ENCODE results near the gene IP6K3. TPM values are rescaled to one million over a fixed set of nuclear protein-coding genes. Genes with fewer than 3 reads are reported as not detected.

IP6K3 gene
- polyA plus RNA-seq, 3 donors = not detected

DNA sequence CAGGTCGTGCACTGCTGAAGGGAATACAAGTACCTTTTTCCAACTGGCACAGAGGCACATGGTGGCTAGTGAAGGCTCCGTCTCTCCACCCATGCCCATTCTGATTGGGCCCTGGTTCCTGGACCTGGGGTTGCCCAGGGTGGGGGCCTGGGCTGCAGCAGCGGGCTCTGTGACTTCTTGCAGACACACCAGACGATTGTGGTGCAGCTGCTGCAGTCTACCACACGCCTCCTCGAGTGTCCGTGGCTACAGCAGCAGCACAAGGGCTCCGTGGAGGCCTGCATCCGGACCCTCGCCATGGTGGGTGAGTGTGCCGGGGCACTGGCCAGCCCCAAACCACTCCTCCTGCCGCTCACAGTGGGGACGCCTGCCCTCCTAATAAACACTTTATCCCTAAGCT is 64.4 kb downstream of the IP6K3 start:
- 97% methylated on average over 13 of the region's 13 CpGs for WGBS (ENCODE audit: insufficient coverage)
- no peaks in the 10 kb centered on the region for H3K79me2 ChIP-seq (ENCODE audit: insufficient read depth, low read length)
- no peak overlapping the region for H3K9ac ChIP-seq (ENCODE audit: insufficient read depth, low read length, poor library complexity, severe bottlenecking)
- no peaks in the 10 kb centered on the region for H4K20me1 ChIP-seq (ENCODE audit: insufficient read depth, low read length)
- H3K27ac ChIP-seq (ENCODE audit: low read depth in 1 of 2, low read length in 2 of 2) = no peak overlapping the region
- H3K27ac Mint-ChIP-seq = no peak overlapping the region
- H3K36me3 ChIP-seq (replicated peaks in 1 of 2; ENCODE audit: control insufficient read depth in 1 of 2, insufficient read depth in 2 of 2, low read length in 2 of 2) = no peaks in the 10 kb centered on the region
- no peak overlapping the region for H3K4me3 Mint-ChIP-seq
- H2AFZ ChIP-seq (ENCODE audit: insufficient read depth, low read depth, low read length, poor library complexity, severe bottlenecking) = no peak overlapping the region
- no peak for DNase-seq
- H3K36me3 Mint-ChIP-seq = peaks cover 10 to 46% of the 10 kb centered on the region in 2 donors
- no peak overlapping the region for H3K4me3 ChIP-seq (replicated peaks in 1 of 3; ENCODE audit: low read depth in 2 of 3, low read length in 3 of 3)
- no peak overlapping the region for H3K4me2 ChIP-seq (replicated peaks; ENCODE audit: extremely low read depth, low read length, poor library complexity, severe bottlenecking)
- H3K27me3 ChIP-seq (ENCODE audit: control insufficient read depth in 2 of 2, insufficient read depth in 2 of 2, low read length in 2 of 2) = no peaks in the 10 kb centered on the region
- no peaks in the 10 kb centered on the region for H3K9me3 ChIP-seq (replicated peaks in 1 of 2; ENCODE audit: control insufficient read depth in 1 of 2, insufficient read depth in 1 of 2, low read length in 2 of 2)
- H3K27me3 Mint-ChIP-seq (ENCODE audit: low read depth in 3 of 3) = peaks cover 0 to 2% (median 0%) of the 10 kb centered on the region in 3 donors
- H3K4me1 ChIP-seq (ENCODE audit: control insufficient read depth in 1 of 2, insufficient read depth in 2 of 2, low read length in 2 of 2) = no peaks in the 10 kb centered on the region
- TF ChIP-seq, protein P1, sequence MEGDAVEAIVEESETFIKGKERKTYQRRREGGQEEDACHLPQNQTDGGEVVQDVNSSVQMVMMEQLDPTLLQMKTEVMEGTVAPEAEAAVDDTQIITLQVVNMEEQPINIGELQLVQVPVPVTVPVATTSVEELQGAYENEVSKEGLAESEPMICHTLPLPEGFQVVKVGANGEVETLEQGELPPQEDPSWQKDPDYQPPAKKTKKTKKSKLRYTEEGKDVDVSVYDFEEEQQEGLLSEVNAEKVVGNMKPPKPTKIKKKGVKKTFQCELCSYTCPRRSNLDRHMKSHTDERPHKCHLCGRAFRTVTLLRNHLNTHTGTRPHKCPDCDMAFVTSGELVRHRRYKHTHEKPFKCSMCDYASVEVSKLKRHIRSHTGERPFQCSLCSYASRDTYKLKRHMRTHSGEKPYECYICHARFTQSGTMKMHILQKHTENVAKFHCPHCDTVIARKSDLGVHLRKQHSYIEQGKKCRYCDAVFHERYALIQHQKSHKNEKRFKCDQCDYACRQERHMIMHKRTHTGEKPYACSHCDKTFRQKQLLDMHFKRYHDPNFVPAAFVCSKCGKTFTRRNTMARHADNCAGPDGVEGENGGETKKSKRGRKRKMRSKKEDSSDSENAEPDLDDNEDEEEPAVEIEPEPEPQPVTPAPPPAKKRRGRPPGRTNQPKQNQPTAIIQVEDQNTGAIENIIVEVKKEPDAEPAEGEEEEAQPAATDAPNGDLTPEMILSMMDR (IDR thresholded peaks at IDR 0.05) = no peak
- no peaks in the 10 kb centered on the region for H3K4me1 Mint-ChIP-seq
- intact Hi-C loops (cut with micrococcal nuclease) = no loop called here
- H3K9me3 Mint-ChIP-seq = peaks cover 0 to 2% (median 0%) of the 10 kb centered on the region in 7 donors

DNA sequence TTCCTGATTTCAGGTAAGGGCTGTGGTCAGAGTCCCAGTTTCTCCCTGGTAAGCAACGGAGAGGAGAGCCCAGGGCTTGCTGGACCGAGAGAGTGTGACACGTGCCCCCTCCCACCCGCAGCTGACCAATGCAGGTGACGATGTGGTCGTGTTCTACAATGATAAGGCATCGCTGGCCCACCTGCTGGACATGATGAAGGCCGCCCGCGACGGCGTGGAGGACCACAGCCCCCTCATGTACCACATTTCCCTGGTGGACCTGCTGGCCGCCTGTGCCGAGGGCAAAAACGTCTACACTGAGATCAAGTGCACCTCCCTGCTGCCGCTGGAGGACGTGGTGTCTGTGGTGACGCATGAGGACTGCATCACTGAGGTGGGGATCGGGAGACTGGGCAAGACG is 66.9 kb downstream of the IP6K3 start:
- Histone ChIP-seq H3K4me1 (ENCODE audit: control insufficient read depth in 1 of 2, insufficient read depth in 2 of 2, low read length in 2 of 2) (no peaks in the 10 kb centered on the region), H3K4me3 (replicated peaks in 1 of 3; ENCODE audit: low read depth in 2 of 3, low read length in 3 of 3) (no peak overlapping the region), H3K27me3 (ENCODE audit: control insufficient read depth in 2 of 2, insufficient read depth in 2 of 2, low read length in 2 of 2) (no peaks in the 10 kb centered on the region), H2AFZ (ENCODE audit: insufficient read depth, low read depth, low read length, poor library complexity, severe bottlenecking) (no peak overlapping the region), H3K9ac (ENCODE audit: insufficient read depth, low read length, poor library complexity, severe bottlenecking) (no peak overlapping the region), H3K9me3 (replicated peaks in 1 of 2; ENCODE audit: control insufficient read depth in 1 of 2, insufficient read depth in 1 of 2, low read length in 2 of 2) (no peaks in the 10 kb centered on the region), H3K27ac (ENCODE audit: low read depth in 1 of 2, low read length in 2 of 2) (no peak overlapping the region), H3K4me2 (replicated peaks; ENCODE audit: extremely low read depth, low read length, poor library complexity, severe bottlenecking) (no peak overlapping the region), H4K20me1 (ENCODE audit: insufficient read depth, low read length) (no peaks in the 10 kb centered on the region), H3K79me2 (ENCODE audit: insufficient read depth, low read length) (no peaks in the 10 kb centered on the region), H3K36me3 (replicated peaks in 1 of 2; ENCODE audit: control insufficient read depth in 1 of 2, insufficient read depth in 2 of 2, low read length in 2 of 2) (no peaks in the 10 kb centered on the region)
- H3K36me3 Mint-ChIP-seq = peaks cover 8 to 32% of the 10 kb centered on the region in 2 donors
- H3K4me1 Mint-ChIP-seq = no peaks in the 10 kb centered on the region
- no peak overlapping the region for H3K27ac Mint-ChIP-seq
- no peak overlapping the region for H3K4me3 Mint-ChIP-seq
- DNase-seq = no peak
- peaks cover 0 to 2% (median 0%) of the 10 kb centered on the region in 3 donors for H3K27me3 Mint-ChIP-seq (ENCODE audit: low read depth in 3 of 3)
- 91% methylated on average over 19 of the region's 20 CpGs for whole genome bisulfite sequencing (ENCODE audit: insufficient coverage)
- TF ChIP-seq, protein P1 (IDR thresholded peaks at IDR 0.05) = no peak
- intact Hi-C loops (cut with micrococcal nuclease) = no loop called here
- H3K9me3 Mint-ChIP-seq = no peaks in the 10 kb centered on the region

Data from CD14-positive monocyte (primary cell).